Keratinocyte (primary cell): ENCODE results near the gene P3R3URF.

Source experiments
- CTCF ChIP-seq, 3 experiments: IDR thresholded peaks in 1 of 3; conservative IDR thresholded peaks in 1 of 3; optimal IDR thresholded peaks in 1 of 3; 2 replicates in 2 of 3; 3 replicates in 1 of 3; pipeline versions ENCODE3 to v1.5.1; 2011; ENCODE audit warnings: low read length in 3 of 3, mild to moderate bottlenecking in 3 of 3, moderate library complexity in 2 of 3, control low read depth in 1 of 3, inconsistent platforms in 1 of 3; ENCODE audit not compliant: insufficient read depth in 2 of 3; ENCODE audit errors: extremely low read depth in 1 of 3
- EZH2 ChIP-seq: IDR thresholded peaks from one replicate; pipeline ENCODE4 v1.6.1; 2012; ENCODE audit warnings: inconsistent platforms, mild to moderate bottlenecking, low read length, moderate library complexity

GRCh38 chr1:46215504-46215903 lies 39.2 kb upstream of the P3R3URF start:
- no peak for TF ChIP-seq CTCF (optimal IDR thresholded peaks at IDR 0.05 in 1 of 3, IDR thresholded peaks at IDR 0.05 in 1 of 3, conservative IDR thresholded peaks at IDR 0.05 in 1 of 3; ENCODE audit: extremely low read depth in 1 of 3, insufficient read depth in 2 of 3, low read length in 3 of 3)
- TF ChIP-seq EZH2 = no peak
